Measurements from ENCODE around the gene DNAJA4.

GRCh38 chr15:78243058-78243457 lies 21.3 kb upstream of the DNAJA4 start:
- TF ChIP-seq POLR2AphosphoS5 (IDR thresholded peaks at IDR 0.05; ENCODE audit: insufficient read depth in 1 of 2, low read depth in 1 of 2) (no peak), CTCF (IDR thresholded peaks at IDR 0.05) (no peak), POLR2A (IDR thresholded peaks at IDR 0.05) (no peak)

Data from vagina (tissue), 2 donors.